ENCODE data around the gene PRSS37. TPM values are rescaled to one million over a fixed set of nuclear protein-coding genes. Genes with fewer than 3 reads are reported as not detected.

PRSS37 gene
- total RNA-seq, 2 donors from 2014 or later, result not detected

DNA sequence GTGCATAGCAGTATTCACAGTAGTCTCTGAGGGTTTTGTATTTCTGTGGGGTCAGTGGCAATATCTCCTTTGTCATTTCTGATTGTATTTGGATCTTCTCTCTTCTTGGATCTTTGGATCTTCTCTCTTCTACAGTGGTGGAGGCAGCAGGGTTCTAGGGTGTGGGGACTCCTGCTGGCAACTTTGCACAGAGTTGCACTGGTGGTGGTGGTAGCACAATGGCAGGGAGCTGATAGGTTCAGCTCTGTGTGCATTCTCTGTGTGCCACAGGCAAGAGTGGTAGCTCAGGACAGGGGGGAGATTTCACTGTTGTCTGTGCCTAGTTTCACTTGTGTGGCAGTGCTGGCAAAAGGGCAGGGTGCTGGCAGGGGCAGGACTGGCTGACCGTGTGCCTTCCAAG is 35.1 kb upstream of the PRSS37 start:
- H3K4me3 ChIP-seq, result no peak overlapping the region
- no peaks in the 10 kb centered on the region for H3K9me3 ChIP-seq
- DNase-seq (ENCODE audit: low spot score), result no peak
- H3K4me1 ChIP-seq (ENCODE audit: control insufficient read depth in 1 of 2, low read depth in 2 of 2), result no peaks in the 10 kb centered on the region
- TF ChIP-seq, protein P1, sequence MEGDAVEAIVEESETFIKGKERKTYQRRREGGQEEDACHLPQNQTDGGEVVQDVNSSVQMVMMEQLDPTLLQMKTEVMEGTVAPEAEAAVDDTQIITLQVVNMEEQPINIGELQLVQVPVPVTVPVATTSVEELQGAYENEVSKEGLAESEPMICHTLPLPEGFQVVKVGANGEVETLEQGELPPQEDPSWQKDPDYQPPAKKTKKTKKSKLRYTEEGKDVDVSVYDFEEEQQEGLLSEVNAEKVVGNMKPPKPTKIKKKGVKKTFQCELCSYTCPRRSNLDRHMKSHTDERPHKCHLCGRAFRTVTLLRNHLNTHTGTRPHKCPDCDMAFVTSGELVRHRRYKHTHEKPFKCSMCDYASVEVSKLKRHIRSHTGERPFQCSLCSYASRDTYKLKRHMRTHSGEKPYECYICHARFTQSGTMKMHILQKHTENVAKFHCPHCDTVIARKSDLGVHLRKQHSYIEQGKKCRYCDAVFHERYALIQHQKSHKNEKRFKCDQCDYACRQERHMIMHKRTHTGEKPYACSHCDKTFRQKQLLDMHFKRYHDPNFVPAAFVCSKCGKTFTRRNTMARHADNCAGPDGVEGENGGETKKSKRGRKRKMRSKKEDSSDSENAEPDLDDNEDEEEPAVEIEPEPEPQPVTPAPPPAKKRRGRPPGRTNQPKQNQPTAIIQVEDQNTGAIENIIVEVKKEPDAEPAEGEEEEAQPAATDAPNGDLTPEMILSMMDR (IDR thresholded peaks at IDR 0.05), result no peak
- H3K27me3 ChIP-seq (replicated peaks; ENCODE audit: insufficient read depth), result no peaks in the 10 kb centered on the region
- ATAC-seq (ENCODE audit: insufficient number of reproducible peaks, low FRiP score, low read depth), result no peak
- no peak overlapping the region for H3K27ac ChIP-seq
- H3K36me3 ChIP-seq, result no peaks in the 10 kb centered on the region

DNA sequence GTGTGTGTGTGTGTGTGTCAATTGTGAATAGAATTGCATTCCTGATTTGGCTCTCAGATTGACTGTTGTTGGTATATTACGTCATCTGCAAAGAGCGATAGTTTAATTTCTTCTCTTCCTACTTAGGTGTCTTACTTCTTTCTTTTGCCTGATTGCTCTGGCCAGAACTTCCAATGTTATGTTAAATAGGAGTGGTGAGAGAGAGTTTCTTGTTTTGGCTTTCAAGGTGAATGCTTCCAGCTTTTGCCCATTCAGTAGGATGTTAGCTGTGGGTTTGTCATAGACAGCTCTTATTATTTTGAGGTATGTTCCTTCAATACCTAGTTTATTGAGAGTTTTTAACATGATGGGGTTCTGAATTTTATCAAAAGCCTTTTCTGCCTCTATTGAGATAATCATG is 34.2 kb upstream of the PRSS37 start:
- H3K27me3 ChIP-seq (replicated peaks; ENCODE audit: insufficient read depth), result no peaks in the 10 kb centered on the region
- DNase-seq (ENCODE audit: low spot score), result no peak
- TF ChIP-seq, protein P1 (IDR thresholded peaks at IDR 0.05), result no peak
- H3K36me3 ChIP-seq, result no peaks in the 10 kb centered on the region
- H3K4me1 ChIP-seq (ENCODE audit: control insufficient read depth in 1 of 2, low read depth in 2 of 2), result no peaks in the 10 kb centered on the region
- ATAC-seq (ENCODE audit: insufficient number of reproducible peaks, low FRiP score, low read depth), result no peak
- H3K27ac ChIP-seq, result no peak overlapping the region
- H3K4me3 ChIP-seq, result no peak overlapping the region
- H3K9me3 ChIP-seq, result no peaks in the 10 kb centered on the region

DNA sequence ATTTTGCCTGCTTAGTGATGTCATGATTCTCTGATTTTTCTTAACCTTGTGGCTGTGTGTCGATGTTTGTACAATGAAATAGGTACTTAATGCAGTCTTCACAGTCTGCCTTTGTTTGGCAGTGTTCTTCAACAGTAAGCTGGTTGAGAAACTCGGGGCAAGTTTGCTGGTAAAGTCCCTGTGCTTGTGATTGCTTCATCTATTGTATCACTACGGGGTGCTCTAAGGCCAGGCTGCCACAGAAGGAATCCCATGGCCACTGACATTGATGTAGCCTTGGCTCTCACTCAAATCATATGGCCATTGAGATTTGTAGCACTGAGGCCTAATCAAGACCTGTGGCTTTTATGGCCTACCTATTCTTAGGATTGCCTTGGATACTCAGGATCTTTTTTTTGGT is 33.5 kb upstream of the PRSS37 start:
- no peak for DNase-seq (ENCODE audit: low spot score)
- TF ChIP-seq, protein P1 (IDR thresholded peaks at IDR 0.05), result no peak
- H3K36me3 ChIP-seq, result no peaks in the 10 kb centered on the region
- no peaks in the 10 kb centered on the region for H3K4me1 ChIP-seq (ENCODE audit: control insufficient read depth in 1 of 2, low read depth in 2 of 2)
- no peak overlapping the region for H3K4me3 ChIP-seq
- H3K9me3 ChIP-seq, result no peaks in the 10 kb centered on the region
- ATAC-seq (ENCODE audit: insufficient number of reproducible peaks, low FRiP score, low read depth), result no peak
- H3K27me3 ChIP-seq (replicated peaks; ENCODE audit: insufficient read depth), result no peaks in the 10 kb centered on the region
- no peak overlapping the region for H3K27ac ChIP-seq

DNA sequence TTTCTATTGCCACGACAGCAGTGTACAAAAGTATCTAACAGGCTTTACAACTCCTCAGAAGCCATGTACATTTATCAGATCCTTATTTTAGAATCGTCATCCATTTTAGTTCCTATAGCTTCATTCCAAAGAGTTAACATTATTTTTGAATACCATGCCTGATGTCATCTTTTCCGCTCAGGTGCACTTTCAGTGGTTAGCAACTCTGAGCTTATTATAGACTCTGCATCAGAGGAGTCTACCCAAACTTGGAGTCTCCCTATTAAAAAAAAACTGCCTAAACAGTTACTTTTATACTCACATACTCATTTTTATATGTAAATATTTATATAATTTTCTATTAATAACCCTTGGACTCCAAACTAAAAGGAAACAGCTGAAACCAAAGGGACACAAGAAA is 31.6 kb upstream of the PRSS37 start:
- H3K36me3 ChIP-seq, result no peaks in the 10 kb centered on the region
- no peak overlapping the region for H3K4me3 ChIP-seq
- H3K4me1 ChIP-seq (ENCODE audit: control insufficient read depth in 1 of 2, low read depth in 2 of 2), result no peaks in the 10 kb centered on the region
- no peak for ATAC-seq (ENCODE audit: insufficient number of reproducible peaks, low FRiP score, low read depth)
- H3K9me3 ChIP-seq, result peaks cover 2% of the 10 kb centered on the region
- DNase-seq (ENCODE audit: low spot score), result no peak
- TF ChIP-seq, protein P1 (IDR thresholded peaks at IDR 0.05), result no peak
- H3K27me3 ChIP-seq (replicated peaks; ENCODE audit: insufficient read depth), result no peaks in the 10 kb centered on the region
- no peak overlapping the region for H3K27ac ChIP-seq

DNA sequence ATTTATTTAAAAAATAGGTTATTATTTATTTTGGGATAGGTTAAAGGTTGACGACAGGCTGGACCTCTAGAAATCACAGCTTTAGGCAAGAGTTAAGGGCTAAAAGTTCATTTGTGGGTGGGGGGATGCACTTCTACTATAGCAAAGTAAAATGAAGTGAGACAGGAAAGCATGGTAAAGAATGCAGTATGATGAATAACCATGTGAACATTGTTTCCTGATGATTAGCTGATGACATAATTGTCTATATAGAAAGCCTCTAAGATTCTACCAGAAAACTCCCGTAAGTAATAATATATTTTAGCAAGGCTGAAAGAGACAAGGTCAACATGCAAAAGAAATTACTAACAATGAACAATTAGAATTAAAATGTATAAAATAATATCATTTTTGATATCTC is 25.7 kb upstream of the PRSS37 start:
- Histone ChIP-seq H3K4me1 (ENCODE audit: control insufficient read depth in 1 of 2, low read depth in 2 of 2) (no peaks in the 10 kb centered on the region), H3K4me3 (no peak overlapping the region), H3K27me3 (replicated peaks; ENCODE audit: insufficient read depth) (no peaks in the 10 kb centered on the region), H3K36me3 (no peaks in the 10 kb centered on the region), H3K27ac (no peak overlapping the region), H3K9me3 (peaks cover 3% of the 10 kb centered on the region)
- ATAC-seq (ENCODE audit: insufficient number of reproducible peaks, low FRiP score, low read depth) (no peak), DNase-seq (ENCODE audit: low spot score) (no peak)
- TF ChIP-seq, protein P1 (IDR thresholded peaks at IDR 0.05), result no peak

All from thoracic aorta (tissue), 2 donors.